GM21423 (cell line): ENCODE results near the gene IRF9.

ENCODE experiments used
- ATAC-seq: cut with Tn5 transposase; IDR thresholded peaks from one replicate; pipeline ENCODE4 v1.9.1; 2021; ENCODE audit warnings: mild to moderate bottlenecking, moderate library complexity; ENCODE audit not compliant: unreplicated experiment

The IRF9 gene

DNA sequence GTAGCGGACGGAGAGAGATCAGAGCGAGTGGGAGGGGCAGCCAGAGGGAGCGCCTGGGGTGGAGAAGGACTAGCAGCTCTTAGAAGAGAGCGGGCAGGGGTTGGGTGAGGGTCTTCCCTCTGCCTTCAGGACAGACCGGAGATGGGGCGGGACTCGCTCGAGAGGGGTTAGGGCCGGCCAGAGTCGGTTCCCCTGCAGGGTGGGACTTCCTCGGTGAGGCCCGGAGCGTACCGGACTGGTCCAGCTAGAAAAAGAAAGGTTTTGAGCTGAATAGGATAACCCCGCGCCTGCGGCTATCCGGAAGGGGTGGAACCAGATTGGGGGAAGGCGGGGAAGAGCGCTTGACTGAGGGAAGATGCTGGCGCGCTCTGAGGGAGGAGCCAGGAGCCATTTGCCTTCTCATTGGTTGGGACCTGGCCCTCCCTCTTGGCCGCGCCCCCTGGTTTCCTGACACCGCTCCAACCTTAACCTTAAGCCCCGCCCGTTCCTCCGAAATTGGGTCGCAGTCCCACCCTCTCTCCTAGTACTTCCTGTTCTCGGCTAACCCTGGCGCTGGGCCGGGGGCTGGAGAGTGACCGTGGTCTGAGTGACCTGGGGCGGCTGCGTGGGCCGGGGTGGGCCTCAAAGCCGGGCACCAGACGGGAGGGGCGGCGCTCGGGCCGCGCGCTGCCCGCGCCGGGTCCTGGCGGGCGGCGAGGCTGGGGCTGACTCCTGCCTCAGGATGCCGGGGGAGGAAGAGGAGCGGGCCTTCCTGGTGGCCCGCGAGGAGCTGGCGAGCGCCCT is 13.9 kb upstream of the IRF9 start, which contains the start of gene RNF31:
Gene RNF31, plus strand, starts transcription at position 521 of the 783 bp plus-strand sequence. Its CDS starts 201 bp downstream, at position 722.
- ATAC-seq: peak; percentile 82

GRCh38 chr14:24147761-24148428 is 13.2 kb upstream of the IRF9 start:
- no peak for ATAC-seq

DNA sequence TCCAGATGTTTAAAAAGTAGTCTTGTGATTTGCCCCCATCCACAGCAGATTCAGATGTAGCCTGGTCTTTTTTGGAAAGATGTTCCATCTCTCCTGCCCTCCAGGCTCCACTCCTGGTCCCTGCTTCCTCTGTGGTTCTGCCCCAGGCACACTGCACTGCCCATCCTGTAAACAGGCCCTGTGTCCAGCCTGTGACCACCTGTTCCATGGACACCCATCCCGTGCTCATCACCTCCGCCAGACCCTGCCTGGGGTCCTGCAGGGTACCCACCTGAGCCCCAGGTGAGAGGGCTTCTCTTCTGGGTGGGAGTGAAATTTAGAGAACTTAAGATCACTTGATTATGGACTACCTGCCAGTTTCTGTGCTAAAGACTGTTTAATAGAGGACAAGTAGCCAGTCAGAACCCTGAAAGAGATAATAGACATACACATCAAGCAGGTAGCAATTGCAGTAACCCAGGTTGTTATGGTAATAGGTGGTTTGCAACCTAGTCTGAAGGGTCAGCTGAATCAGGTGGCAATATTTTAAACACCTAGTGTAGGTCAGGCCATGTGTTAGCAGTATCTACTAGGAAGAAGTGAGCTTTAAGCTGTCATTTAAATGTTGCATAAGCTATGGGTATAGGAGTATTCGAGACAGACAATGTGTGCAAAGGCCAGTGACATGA is 11.6 kb upstream of the IRF9 start:
- ATAC-seq: no peak

DNA sequence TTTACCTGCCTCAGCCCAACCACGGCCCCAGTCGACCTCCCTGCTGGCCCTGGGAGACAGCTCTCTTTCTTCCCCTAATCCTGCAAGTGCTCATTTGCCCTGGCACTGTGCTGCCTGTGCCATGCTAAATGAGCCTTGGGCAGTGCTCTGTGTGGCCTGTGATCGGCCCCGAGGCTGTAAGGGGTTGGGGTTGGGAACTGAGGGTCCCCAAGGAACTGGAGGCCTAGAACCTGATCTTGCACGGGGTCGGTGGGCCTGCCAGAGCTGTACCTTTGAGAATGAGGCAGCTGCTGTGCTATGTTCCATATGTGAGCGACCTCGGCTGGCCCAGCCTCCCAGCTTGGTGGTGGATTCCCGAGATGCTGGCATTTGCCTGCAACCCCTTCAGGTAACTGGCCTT is 11.0 kb upstream of the IRF9 start:
- no peak for ATAC-seq

GRCh38 chr14:24150567-24150966 is 10.5 kb upstream of the IRF9 start:
- ATAC-seq: no peak

- ATAC-seq: no peak
Observed at GRCh38 chr14:24150993-24151392, 10.1 kb upstream of the IRF9 start.

DNA sequence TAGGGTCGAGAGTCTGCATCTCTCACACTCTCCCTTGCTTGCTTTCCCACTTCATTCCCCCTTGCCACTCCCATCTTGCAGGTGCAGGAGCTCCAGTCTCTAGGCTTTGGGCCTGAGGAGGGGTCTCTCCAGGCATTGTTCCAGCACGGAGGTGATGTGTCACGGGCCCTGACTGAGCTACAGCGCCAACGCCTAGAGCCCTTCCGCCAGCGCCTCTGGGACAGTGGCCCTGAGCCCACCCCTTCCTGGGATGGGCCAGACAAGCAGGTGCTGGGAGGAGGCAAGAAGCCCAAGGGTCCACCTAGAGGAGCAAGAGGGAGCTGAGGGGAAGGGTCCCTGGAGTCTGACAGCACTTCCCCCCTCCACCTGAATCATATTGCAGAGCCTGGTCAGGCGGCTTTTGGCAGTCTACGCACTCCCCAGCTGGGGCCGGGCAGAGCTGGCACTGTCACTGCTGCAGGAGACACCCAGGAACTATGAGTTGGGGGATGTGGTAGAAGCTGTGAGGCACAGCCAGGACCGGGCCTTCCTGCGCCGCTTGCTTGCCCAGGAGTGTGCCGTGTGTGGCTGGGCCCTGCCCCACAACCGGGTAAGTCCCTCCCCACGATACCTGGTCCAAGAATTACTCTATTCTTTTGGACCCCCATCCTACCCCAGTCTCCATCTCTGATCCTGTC is 9.5 kb upstream of the IRF9 start:
- no peak for ATAC-seq

GRCh38 chr14:24155100-24155499 is 6.0 kb upstream of the IRF9 start:
- no peak for ATAC-seq

DNA sequence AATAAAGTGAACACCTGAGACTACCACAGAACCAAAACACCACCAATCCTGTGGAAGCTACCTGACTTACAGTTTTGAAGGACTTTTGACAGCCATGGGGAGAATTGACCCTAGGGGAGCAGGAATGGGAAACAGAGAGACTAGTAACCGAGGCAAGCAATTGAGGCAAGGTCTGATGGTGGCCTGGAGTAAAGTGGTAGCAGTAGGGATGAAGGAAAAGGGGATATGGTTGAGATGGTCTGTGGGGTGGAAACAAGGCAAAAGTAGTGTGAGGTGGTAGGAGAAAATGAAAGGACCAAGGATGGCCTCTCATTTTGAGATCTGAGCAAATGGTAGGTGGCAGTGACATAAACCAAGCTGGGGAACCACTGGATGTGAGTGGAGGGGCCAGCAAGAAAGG is 4.2 kb upstream of the IRF9 start:
- ATAC-seq: no peak

GRCh38 chr14:24157331-24157730 is 3.7 kb upstream of the IRF9 start:
- no peak for ATAC-seq

- no peak for ATAC-seq
Observed at GRCh38 chr14:24159777-24160498, 1.1 kb upstream of the IRF9 start.

DNA sequence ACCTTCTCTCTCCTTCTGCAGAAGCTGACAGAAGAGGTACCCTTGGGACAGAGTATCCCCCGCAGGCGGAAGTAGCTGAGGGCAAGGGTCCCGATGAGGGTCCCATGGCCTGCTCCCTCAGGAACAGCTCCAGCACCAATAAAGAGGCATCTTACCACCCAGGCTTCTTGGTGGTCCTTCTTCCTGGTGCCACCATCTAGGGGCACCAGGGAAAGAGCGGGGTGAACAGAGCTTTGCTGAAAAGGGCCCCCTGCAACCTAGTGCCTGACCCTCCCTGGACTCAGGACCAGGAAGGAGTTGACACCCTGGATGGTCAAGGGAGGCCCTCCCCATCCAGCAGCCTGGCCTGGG is 591 bp upstream of the IRF9 start:
- ATAC-seq: no peak

DNA sequence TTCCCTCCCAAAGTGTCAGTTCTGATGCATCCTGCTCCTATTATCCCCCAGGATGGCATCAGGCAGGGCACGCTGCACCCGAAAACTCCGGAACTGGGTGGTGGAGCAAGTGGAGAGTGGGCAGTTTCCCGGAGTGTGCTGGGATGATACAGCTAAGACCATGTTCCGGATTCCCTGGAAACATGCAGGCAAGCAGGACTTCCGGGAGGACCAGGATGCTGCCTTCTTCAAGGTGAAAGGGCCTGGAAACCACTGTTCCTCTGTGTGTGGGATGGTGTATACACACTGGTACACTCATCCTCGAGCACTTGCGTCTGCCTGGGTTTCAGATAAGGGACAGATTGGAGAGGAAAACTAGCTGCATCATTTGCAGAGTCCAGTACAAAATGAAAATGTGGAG is 1.0 kb downstream of the IRF9 start:
- ATAC-seq: no peak

GRCh38 chr14:24164518-24164991 is 3.5 kb downstream of the IRF9 start:
- no peak for ATAC-seq

DNA sequence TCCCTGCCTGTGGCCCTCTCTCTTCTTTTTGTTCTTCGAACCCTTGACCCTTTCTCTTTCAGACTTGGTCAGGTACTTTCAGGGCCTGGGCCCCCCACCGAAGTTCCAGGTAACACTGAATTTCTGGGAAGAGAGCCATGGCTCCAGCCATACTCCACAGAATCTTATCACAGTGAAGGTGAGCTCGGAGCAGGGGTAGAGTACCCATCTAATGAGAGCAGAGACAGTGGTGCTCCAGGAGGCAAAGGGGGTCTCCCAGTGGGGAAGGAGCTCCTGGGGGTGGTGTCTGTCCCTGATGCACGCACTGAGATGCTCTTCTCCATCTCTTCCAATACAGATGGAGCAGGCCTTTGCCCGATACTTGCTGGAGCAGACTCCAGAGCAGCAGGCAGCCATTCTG is 4.7 kb downstream of the IRF9 start:
- no peak for ATAC-seq

DNA sequence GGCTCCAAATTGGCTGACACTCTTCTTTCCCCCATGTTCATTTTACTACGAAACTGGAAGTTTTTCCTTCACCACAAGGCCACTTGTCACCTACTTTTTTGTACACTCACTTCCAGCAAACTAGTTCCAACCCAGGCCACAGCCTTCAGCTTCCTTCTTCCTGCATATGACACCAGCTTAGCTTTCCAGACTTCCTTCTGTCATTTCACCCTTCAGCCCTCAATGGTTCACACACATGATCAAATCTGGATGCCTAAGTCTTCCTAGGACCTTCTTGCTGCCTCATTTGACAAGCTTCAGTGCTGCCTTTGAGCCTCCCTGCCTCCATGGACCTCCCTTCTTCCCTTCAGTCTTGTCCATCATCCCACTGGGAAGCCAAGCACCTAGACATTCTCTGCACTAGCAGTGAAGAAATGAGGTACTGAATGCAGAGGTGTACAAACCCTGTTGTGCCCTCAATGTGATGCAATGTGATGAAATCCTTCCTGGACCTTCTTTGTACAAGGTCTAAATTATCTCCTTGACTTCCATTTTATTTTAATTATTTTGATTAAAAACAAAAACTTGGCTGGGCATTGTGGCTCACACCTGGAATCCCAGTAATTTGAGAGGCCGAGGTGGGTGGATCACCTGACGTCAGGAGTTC is 6.5 kb downstream of the IRF9 start:
- ATAC-seq: no peak

DNA sequence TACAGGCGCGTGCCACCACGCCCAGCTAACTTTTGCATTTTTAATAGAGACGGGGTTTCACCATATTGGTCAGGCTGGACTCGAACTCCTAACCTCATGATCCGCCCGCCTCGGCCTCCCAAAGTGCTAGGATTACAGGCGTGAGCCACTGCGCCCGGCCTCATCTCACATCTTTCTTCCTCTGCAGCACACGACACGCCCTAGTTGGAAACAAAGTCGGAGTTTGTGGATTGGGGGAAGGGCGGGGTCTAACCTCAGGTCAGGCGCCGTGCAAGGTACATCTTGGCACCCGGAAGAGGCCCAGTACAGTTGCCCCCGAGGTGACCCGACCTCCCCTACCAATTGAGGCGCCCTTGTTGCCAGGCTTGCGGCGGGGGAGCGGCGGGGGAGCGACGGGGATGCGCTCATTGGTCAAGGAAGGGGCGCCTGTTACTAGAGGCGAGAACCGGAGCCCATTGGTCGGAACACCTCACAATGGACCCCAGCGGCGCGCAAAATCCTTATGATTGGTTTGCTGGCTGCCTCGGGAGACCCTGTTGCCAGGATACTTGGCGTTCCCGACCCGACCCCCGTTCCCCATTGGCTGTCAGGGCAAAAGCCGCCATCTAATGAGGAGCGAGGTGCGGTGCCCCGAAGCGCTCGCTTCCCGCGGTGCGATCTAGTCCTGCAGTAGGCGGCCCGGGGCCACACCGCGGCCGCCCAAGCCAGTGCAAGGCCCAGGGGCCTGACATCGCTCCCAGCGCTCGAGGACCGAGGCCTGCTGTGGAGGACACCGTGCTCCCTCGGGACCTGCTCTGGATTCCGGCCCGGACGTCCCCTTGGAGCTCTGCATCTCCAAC is 10.6 kb downstream of the IRF9 start, which contains the start of gene REC8:
Gene REC8, plus strand, starts transcription at position 659 of the 839 bp plus-strand sequence. CDS start 473 bp downstream, outside the sequence.
- peak; percentile 83 for ATAC-seq

- ATAC-seq: no peak
Observed at GRCh38 chr14:24172261-24172860, 11.3 kb downstream of the IRF9 start.

GRCh38 chr14:24172871-24173281 is 11.8 kb downstream of the IRF9 start:
- ATAC-seq: no peak
